KBM-7 (cell line): ENCODE data around the gene SH3RF3.

Experiments
- DNase-seq: peaks from one replicate; pipeline ENCODE4 v3.0.0-alpha.2; 2015
- in situ Hi-C: fragments of 300-500 bp; cut with MboI; formaldehyde crosslinking; loops from 2 replicates; pipeline ENCODE4 v1.14.3; 2020; ENCODE audit warnings: low sequenced_read_pairs, low pct_unique_long_range_greater_than_20kb, mixed read lengths

The SH3RF3 gene

DNA sequence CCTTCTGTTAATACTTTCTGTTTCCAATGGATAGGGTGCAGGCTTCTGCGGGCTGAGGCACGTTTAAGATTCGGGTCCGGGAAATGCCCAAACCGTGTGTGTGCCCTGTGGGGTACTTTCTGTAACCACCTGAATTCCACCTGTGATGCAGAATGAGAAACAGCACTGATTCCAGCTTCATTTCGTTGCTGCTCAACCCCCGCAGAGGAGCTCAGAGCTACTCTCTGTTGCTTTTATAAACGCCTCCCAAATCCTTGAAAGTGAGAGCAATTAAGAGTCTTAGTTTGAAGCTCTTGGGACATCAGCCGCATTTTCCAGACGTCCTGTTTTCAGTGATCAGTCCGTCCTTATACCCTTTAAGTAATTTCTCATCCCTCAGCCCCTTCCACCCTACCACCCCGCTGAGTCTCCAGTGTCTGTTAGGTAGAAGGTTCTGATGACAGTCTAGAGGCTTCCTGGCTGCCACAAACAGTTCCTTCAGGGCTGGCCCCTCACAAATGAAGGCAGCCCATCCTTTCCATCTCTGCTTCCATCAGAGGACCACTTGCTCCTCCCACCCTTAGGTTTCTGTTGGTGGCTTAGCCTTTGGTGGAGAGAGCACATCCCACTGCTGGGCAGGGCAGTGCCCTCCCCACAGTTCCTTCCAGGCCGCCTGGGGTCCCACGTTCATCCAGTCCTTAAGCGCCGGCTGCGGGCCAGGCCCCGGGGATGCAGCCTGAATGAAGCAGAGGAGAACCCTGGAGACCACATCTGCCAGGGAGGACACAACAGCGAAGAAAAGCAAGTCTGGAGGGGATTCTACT, 254.7 kb downstream of the SH3RF3 start:
- in situ Hi-C loops, result no loop called here
- no peak for DNase-seq

DNA sequence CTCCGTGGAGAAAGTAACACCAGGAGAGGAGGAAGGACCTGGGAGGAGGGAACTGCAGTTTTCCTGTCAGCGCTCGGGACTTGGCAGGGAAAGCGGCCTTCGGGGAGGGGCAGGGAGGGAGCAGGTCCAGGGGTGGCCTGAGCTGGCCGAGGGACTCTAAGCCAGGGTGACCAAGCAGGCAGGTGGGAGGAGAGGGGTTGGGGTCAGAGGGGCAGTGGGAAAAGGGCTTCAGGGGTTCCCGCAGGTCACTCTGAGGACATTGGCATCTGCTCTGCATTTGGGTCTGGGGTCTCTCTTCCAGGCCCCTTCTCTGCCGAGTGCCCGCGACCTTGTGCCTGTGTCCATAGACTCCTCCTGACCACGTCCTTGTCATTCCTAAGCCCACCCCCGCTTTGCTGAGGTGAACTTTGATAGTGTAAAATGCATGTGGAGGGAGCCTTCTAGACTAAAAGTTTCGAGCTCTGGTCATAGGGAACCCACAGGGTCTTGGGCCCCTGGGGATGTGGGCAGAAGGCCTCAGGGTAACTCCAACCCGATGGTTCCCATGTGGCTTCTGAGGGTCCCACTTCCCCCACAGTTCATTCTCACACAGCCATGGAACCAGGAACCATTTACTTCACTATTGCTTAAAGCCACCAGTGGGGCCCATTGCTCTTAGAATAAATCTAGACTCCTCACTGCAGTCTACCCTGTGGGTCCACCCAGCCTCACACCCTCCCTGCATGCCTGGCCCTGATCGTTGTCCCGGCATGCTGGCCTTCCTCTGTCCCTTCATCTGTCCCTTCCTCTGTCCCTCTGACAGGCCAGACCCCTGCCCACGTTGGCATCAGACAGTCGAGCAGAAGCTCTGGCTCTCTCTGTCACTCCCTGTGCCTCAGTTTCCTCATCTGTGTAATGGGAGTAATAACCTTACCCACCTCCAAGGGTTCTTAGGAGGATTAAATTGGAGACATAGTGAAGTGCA, 255.6 kb downstream of the SH3RF3 start:
- no peak for DNase-seq
- in situ Hi-C loops, result no loop called here

DNA sequence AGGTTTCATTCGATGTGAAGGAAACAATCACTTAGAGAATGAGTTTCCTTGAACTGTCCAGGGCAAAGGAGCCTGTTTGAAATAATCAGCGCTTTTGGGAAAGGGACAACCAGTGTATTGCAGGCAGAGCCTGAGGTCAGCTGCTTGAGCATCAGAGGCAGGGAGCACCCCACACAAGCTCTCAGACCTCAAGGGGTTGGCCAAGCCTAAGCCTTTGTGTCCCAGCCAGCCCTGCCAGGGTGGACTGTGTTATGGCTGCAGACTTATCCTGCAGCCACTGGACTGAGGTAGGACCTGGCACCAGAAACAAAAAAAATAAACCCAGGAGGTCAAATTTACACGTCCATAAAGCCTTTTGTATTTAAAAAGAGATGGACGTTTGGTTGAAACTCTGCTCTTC, 256.5 kb downstream of the SH3RF3 start:
- no peak for DNase-seq
- in situ Hi-C loops, result no loop called here

DNA sequence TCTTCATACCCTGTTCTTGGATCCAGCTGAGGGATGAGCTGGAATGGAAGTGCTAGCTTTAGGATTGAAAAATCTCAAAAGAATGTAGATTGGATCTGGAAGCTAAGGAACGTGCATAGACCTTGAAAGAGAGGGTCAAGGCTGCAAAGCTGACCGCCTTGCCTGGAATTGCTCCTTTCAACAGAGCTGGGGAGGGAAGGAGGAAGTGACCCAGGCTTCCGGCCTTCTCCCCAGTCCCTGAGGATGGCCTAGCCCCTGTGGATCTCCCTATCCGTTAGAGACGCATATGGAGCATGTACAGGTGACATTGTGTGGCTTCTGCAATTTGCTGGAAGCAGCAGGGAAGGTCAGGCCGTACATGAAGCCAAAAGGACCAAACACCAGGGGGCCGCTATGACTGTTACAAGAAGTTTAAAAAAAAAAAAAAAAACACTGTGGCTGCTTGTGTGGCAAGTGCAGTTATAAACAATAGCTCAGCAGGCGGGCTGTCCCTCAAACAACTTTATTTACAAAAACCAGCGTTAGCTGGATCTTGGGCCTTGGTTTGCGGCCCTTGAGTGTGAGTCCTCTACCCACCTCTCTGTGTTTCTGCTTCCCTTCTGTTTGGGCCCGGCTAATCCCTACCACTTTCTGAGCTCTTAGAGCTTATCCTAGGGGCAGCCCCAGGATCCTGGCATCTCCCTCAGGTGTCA, 257.1 kb downstream of the SH3RF3 start:
- DNase-seq, result no peak
- in situ Hi-C loops, result no loop called here

DNA sequence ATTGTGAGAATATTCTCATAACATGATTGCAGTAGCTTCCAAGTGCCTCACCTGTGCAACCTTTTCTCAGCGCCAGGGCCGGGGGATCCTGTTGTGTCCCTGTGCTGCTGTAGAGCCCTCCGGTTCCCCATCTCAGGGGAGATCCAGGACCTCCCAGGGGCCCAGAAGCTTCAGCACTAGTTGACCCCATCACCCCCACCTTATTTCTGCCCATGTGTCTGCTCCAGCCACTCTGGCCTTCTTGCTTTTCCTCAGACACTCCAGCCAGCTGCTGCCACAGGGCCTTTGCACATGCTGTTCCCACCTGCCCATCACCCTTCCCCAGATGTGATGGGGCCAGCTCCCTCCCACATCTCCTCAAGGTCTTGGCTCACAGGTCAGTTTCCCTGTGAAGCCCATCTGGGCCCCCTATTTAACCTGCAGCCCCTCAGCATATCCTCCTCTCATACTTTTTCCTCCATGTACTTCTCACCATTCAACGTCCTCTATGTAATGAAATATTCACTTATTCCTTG, 258.3 kb downstream of the SH3RF3 start:
- in situ Hi-C loops, result no loop called here
- DNase-seq, result no peak

DNA sequence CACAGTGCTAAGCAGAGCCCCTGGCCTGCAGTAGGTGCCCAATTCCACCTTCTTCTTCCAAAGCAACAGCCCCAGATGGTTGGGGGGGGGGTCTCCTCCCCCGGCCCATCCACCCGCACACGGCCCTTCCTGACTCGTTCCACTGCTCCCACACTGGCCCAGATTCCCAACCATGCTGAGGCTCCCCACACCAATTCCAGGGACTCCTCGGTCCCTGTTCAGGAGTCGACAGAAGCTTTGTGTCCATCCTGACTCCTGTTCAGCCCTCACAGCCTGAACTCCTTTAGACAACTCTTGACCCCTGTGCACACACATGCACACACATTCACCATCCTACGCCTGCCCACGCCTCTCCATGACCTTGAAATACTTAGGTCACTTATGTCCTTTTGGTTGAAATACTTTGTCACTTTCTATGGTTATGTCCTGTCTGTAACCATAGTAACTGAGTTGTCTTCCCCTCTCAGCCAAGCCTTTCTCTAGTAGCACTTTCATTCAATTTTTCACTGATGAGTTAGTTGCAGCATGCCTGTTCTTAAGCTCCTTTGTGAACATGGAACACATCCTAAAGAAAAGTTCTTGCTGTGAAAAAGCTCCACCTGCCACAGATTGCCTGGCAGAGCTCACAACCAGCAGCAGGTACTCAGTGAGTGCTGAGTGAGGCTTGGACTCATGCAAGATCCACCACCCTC, 258.9 kb downstream of the SH3RF3 start:
- DNase-seq, result no peak
- in situ Hi-C loops, result no loop called here

DNA sequence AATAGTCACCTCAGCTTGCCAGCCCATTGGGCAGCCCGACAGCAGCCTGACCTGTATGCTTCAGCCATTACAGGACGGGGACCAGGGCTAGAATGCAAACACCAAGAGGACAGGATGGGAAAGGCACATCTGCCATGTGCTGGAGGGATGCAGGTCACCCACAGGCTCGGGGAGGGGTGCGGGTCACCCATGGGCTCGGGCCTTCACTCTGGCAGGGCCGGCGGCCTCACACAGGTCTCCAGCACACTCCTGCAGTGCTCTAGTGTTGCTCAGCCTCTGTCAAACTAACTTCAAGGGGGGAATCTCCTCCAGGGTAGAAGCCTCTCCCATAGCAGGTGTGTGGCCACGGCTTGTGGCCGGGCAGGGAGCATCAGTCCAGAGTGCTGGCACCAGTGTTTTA, 262.2 kb downstream of the SH3RF3 start:
- DNase-seq, result no peak
- in situ Hi-C loops, result no loop called here

DNA sequence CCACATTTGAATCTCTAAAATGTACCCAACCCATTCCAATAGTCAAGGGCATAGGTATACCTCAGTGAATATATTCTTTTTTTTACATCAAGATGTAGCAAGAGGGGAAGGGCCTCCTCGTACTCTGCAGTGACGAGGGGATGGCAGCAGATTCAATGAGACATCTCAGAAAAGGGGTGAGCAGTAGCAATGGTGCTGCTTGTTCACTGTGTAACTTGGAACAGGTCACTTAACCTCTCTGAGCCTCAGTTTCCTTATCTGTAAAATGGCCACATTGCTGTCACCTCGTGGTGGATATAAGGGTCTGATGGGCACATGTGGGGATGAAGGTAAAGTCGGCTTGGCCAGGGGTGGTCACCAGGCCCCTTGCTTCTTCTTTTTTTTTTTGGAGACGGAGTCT, 263.1 kb downstream of the SH3RF3 start:
- DNase-seq, result no peak
- in situ Hi-C loops, result no loop called here

DNA sequence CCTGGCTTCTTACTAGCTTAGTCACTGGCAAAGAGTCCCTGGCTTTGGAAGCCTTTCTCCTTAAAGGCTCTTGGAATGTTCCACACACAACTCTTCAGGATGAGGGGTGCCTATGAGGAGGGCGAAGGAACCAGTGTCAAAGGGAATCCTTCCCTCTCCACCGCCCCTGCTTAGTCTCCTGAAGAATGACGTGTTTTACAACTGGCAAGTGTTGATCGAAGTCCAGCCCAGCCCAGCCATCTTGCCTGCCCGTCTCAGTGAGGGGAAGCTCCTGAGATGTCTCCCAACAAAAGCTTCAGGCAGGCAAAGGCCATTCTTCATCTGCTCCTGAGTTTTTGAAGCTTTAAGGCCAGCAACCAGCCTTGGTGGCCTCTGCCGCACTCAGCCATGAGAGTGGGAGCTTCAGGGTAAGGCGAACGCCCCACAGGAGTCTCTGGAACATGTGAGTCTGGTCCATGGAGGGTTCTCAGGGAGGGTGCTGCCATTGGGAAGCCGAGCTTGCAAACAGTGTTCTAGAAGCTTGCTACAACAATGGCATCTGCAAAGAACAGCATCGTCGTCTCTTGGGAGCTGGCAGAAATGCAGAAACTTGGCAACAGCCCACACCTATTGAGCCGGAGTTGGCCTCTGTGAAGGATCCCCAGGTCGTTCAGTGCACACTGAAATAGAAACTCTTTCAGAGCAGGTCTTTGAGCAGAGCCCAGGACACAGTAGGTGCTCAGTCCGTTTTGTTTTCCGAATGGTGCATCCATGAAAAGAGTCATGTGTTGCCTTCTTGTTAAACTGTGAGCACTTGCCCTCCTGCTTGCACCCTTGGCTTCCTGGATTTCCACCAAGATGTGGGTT, 264.0 kb downstream of the SH3RF3 start:
- in situ Hi-C loops, result no loop called here
- DNase-seq, result no peak

DNA sequence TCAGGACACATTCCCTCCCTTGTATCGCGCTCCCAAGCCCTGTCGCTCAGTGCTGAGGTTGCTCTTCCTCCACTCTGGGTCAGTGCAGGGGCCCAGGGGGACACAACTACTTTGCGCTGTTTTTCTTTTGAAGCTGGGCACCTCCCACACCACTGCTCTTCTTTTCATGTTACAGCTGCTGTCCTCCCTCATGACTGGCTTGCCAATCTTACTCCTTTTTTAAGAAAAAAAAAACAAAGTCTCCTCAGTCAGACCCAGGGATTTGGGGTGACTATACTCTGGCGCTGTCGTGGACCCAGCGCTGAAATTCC, 264.6 kb downstream of the SH3RF3 start:
- DNase-seq, result no peak
- in situ Hi-C loops, result no loop called here

DNA sequence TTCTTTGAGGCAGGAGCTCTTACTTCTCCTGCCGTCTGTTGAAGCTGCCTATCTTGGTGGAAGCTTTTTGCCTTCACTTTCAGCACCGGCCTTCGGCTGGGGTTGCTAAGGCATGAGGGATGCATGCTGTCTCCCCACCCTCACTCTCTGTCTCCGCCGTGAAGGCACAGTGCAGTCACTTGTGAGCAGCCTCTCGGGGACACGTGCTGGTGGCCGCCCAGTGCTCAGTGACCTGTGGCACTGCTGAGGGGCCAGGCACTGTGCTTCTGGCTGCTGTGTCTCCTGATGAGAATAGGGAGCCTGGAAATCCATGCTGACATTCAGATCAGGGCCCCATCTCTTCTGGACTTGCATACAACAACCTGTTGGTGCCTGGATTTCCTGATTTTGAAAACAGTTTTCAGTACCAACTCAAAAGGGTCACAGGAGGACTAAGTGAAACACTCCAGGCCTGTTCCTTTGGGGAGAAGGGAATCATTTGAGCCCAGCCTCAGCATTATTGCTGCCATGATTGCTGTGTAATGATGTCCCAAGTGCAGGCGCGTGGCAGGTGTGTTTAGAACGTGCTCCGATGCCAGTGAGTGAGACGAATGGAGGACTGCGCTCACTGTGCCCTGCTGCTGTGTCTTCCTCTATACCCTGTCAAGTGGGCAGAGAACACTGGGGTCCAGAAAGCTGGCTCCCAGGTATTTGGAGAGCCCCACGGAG, 266.6 kb downstream of the SH3RF3 start:
- DNase-seq, result no peak
- in situ Hi-C loops, result no loop called here

DNA sequence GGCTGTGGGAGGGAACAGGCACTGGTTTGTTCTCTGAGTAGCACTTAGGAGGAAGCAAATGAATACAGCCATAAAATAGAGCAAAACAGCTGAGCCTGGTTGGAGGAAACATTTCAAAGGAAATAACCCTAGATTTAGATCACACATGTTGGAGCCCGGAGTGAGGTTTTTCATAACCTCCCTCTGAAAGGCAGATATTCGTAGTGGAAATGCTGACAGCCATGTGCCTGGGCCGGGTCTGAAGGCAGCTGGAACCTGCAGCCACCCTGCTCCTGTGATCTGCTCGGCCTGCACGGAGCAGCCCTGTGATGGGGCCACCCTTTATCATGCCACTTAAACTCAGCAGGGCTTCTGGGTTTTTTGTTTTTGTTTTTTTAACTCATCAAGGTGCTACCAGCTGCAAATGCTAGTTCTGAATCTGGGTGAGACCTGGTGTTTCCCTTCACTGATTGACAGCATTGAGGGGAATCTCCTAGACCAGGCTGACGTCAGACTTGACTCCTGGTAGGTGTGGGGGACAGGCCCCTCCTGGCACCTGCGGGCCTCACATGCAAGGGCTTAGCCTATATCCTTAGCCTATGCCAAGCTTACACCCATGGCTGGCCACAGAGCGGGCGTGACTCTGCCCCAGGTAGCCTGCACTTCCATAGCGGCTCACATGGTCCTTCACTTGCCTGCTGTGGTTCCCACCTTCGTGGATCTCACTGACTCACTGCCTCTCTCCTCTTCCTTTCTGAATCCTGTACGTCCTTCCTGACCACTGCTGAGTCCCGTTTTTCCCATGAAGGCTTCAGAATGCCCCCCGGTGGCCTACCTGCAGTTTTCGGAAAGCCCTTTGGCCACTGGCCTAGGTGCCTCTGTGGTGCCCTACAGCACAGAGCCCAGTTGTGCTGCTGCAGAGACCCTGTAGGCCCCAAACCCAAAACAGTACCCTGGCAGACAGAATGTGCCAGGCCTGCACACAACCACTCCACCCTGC, 267.5 kb downstream of the SH3RF3 start:
- in situ Hi-C loops, result no loop called here
- no peak for DNase-seq

DNA sequence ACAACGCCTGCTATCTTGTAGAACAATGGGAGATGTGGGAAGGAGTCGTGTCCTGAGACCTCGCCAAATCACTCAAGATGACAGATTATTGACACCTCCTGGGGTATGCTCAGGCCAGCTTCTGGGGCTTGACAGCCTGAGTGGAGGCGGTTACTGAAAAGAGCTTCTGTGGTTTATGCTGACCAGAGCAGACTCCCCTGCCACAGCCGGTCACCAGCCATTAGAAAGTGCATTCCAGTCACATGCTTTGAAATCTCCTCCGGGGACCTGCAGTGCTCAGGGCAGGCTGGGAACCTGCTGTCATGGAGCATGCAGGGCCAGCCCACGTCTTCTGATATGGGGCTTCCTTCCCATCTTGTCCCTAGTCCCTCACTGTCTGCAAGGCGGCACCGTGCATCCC, 268.9 kb downstream of the SH3RF3 start:
- no peak for DNase-seq
- in situ Hi-C loops, result no loop called here

DNA sequence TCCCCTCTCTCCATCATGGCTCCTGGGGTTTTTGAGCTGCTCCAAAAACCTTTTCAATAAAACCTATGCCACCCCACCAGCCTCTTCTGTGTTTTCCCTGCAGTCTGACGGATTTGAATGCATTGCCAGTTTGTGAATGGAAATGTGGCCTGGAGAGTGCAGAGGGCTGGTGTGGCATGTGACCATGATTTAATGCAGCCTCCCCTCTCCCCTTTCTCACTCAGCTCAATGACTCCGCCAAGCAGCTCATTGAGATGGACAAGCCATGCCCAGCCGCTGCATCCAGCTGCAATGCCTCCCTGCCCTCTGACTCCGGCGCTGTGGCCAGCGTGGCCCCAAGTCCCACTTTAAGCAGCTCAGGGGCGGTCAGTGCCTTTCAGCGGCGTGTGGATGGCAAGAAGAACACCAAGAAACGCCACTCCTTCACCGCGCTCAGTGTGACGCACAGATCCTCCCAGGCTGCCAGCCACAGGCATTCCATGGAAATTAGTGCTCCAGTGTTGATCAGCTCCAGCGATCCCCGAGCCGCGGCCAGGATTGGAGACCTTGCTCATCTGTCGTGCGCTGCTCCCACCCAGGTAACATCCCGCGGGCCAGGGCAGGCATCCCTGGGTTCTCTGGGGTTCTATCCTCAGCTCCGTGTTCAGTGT, 269.5 kb downstream of the SH3RF3 start:
- DNase-seq, result no peak
- in situ Hi-C loops, result no loop called here

DNA sequence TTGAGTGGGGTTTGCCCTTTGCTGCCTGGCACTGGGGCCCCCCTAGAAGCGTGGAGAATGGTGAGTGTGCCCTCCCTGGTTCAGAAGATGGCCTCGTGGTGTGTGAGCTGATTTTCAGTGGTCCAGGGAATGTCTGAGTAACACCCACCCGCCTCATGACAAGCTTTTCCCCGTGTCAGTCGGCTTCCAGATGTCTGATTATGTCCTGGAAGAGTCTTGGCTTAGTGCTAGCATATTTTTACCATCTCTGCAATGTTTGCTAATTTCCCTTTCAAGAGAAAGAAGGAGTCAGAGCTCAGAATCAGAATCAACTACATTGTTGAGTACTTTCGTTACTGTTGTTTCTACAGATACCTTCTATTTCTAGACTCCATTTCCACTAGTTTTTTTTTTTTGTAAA, 270.1 kb downstream of the SH3RF3 start:
- DNase-seq, result no peak
- in situ Hi-C loops, result no loop called here

DNA sequence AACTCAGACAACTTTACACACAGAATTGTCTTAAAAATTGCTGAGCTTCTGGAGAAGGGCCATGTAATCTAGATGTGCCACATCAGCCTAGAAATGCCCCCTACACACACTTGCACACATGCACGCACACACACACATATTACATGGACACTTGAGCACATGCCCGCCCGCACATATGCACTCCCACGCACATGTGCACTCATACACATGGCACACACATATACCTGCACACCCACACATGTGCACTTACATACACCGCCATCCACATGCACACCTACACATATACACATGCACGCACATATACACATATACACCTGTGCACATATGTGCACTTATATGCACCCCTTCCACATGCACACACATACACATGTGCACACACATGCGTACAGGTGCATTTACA, 271.1 kb downstream of the SH3RF3 start:
- DNase-seq, result no peak
- in situ Hi-C loops, result no loop called here
